ENCODE results near the gene RGS10. TPM values are rescaled to one million over a fixed set of nuclear protein-coding genes. Genes with fewer than 3 reads are reported as not detected.

Gene RGS10
- total and polyA plus RNA-seq, 2 of the 8 experiments (the other 6 are each of a cell fraction or from before 2014, with no cell fraction given) = 5.5 to 13.1 TPM

GRCh38 chr10:119459681-119460340 is 82.7 kb downstream of the RGS10 start (continued):
- TF ChIP-seq NANOG (IDR thresholded peaks at IDR 0.05; ENCODE audit: insufficient read depth, low read depth, low read length, poor library complexity, severe bottlenecking) (no peak), ZNF274 (IDR thresholded peaks at IDR 0.05; ENCODE audit: borderline replicate concordance, extremely low read depth, low read length) (no peak), KDM5A (IDR thresholded peaks at IDR 0.05; ENCODE audit: low read length) (no peak), RAD21 (IDR thresholded peaks at IDR 0.05 in 1 of 2, conservative IDR thresholded peaks at IDR 0.05 in 1 of 2; ENCODE audit: low read depth in 2 of 2, low read length in 2 of 2) (no peak), NRF1 (IDR thresholded peaks at IDR 0.05; ENCODE audit: low read depth, low read length) (no peak), RBBP5 (IDR thresholded peaks at IDR 0.05; ENCODE audit: borderline replicate concordance, low read depth, low read length) (no peak), MAFK (IDR thresholded peaks at IDR 0.05; ENCODE audit: low read depth, low read length) (no peak)

All from H1 (cell line).